ENCODE results near the gene AFG3L2.
"Not testable (repeated sequence)": the region's sequence is repeated elsewhere in the genome, so short reads cannot be mapped to it uniquely, and the experiment has no call there.

AFG3L2 gene

GRCh38 chr18:12394428-12394827, 17.4 kb upstream of the AFG3L2 start:
- peak; percentile 24 for DNase-seq

- no peak for DNase-seq
Measured at GRCh38 chr18:12393998-12394397, 17.0 kb upstream of the AFG3L2 start.

- DNase-seq = no peak
Measured at GRCh38 chr18:12393510-12393909, 16.5 kb upstream of the AFG3L2 start.

- peak; percentile 46 for DNase-seq
Measured at GRCh38 chr18:12391487-12392165, 14.6 kb upstream of the AFG3L2 start.

- DNase-seq = no peak
Measured at GRCh38 chr18:12388442-12388841, 11.4 kb upstream of the AFG3L2 start.

GRCh38 chr18:12384261-12384660, 7.2 kb upstream of the AFG3L2 start:
- DNase-seq = no peak

GRCh38 chr18:12383759-12384158, 6.7 kb upstream of the AFG3L2 start:
- not testable (repeated sequence) for DNase-seq

GRCh38 chr18:12382221-12382814, 5.3 kb upstream of the AFG3L2 start:
- DNase-seq = not testable (repeated sequence)

- DNase-seq = not testable (repeated sequence)
Measured at GRCh38 chr18:12378198-12378558, 1.2 kb upstream of the AFG3L2 start.

- peak; percentile 99 for DNase-seq
Measured at GRCh38 chr18:12377556-12378197, 650 bp upstream of the AFG3L2 start.

- DNase-seq = peak; percentile 19
Measured at GRCh38 chr18:12376034-12376753, 833 bp downstream of the AFG3L2 start.

GRCh38 chr18:12374401-12374800, 2.6 kb downstream of the AFG3L2 start:
- no peak for DNase-seq

GRCh38 chr18:12373771-12374116, 3.3 kb downstream of the AFG3L2 start:
- no peak for DNase-seq

- no peak for DNase-seq
Measured at GRCh38 chr18:12373116-12373770, 3.8 kb downstream of the AFG3L2 start.

GRCh38 chr18:12372406-12372805, 4.6 kb downstream of the AFG3L2 start:
- DNase-seq = no peak

- no peak for DNase-seq
Measured at GRCh38 chr18:12371590-12371989, 5.4 kb downstream of the AFG3L2 start.

GRCh38 chr18:12369211-12369610, 7.8 kb downstream of the AFG3L2 start:
- no peak for DNase-seq

GRCh38 chr18:12366784-12367183, 10.2 kb downstream of the AFG3L2 start:
- DNase-seq = no peak

GRCh38 chr18:12366379-12366778, 10.6 kb downstream of the AFG3L2 start:
- DNase-seq = no peak

- DNase-seq = no peak
Measured at GRCh38 chr18:12362473-12363174, 14.4 kb downstream of the AFG3L2 start.

- no peak for DNase-seq
Measured at GRCh38 chr18:12361770-12362378, 15.2 kb downstream of the AFG3L2 start.

GRCh38 chr18:12359515-12359927, 17.5 kb downstream of the AFG3L2 start:
- no peak for DNase-seq

Measured in MV-4-11 (cell line).